Astrocyte (in vitro differentiated cells and primary cell): Measurements from ENCODE around the gene EFNA5.

Experiments used
- EZH2 ChIP-seq: IDR thresholded peaks from 2 replicates; pipeline ENCODE4 v1.6.1; 2012; ENCODE audit warnings: mild to moderate bottlenecking, low read length, inconsistent platforms; ENCODE audit not compliant: insufficient read depth
- TF ChIP-seq, protein P1 (sequence below): IDR thresholded peaks from 2 replicates; pipeline ENCODE4 v1.5.1; 2011; ENCODE audit warnings: low read depth, mild to moderate bottlenecking, inconsistent platforms, low read length, moderate library complexity; ENCODE audit not compliant: insufficient read depth

DNA sequence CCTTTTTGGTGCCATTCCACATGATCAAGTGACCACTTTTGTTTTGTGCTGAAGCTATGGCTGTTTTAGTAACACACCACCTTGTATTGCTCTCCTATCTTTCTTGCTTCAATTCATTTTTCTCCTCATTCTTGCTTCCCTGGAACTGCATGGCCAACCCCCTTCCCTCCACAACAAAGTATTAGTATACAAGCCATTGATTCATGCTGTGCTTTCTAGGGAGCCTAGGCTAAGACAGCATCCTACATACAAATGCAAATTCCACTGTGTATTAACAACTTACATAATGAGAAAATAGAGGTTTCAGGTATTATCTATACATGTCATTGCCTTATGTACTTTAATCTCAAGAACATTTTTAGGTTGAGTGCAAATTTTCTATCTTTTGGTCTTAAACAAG, 141.1 kb downstream of the EFNA5 start:
- TF ChIP-seq, protein P1, sequence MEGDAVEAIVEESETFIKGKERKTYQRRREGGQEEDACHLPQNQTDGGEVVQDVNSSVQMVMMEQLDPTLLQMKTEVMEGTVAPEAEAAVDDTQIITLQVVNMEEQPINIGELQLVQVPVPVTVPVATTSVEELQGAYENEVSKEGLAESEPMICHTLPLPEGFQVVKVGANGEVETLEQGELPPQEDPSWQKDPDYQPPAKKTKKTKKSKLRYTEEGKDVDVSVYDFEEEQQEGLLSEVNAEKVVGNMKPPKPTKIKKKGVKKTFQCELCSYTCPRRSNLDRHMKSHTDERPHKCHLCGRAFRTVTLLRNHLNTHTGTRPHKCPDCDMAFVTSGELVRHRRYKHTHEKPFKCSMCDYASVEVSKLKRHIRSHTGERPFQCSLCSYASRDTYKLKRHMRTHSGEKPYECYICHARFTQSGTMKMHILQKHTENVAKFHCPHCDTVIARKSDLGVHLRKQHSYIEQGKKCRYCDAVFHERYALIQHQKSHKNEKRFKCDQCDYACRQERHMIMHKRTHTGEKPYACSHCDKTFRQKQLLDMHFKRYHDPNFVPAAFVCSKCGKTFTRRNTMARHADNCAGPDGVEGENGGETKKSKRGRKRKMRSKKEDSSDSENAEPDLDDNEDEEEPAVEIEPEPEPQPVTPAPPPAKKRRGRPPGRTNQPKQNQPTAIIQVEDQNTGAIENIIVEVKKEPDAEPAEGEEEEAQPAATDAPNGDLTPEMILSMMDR = no peak
- no peak for TF ChIP-seq EZH2
